ACC112 (cell line): ENCODE data around the gene ADSL.

ENCODE experiments used
- H2AFZ ChIP-seq: fragments of 200-600 bp; sonication (generic); one replicate; pipeline ENCODE4 v1.6.0; 2017; ENCODE audit warnings: antibody characterized with exemption, low read length; ENCODE audit not compliant: unreplicated experiment
- H3K27ac ChIP-seq: fragments of 200-600 bp; sonication (generic); 2 replicates; pipeline ENCODE4 v1.5.1; 2014; ENCODE audit warnings: low read depth, mild to moderate bottlenecking, antibody characterized with exemption, low read length, moderate library complexity
- H3K27me3 ChIP-seq: fragments of 200-600 bp; sonication (generic); 2 replicates; pipeline ENCODE4 v1.6.1; 2014; ENCODE audit warnings: mild to moderate bottlenecking, antibody characterized with exemption, low read length, moderate library complexity, mixed read lengths; ENCODE audit not compliant: insufficient read depth
- H3K36me3 ChIP-seq: fragments of 200-600 bp; sonication (generic); 2 replicates; pipeline ENCODE4 v1.6.1; 2016; ENCODE audit warnings: mild to moderate bottlenecking, antibody characterized with exemption, low read length, moderate library complexity, mixed read lengths; ENCODE audit not compliant: insufficient read depth
- H3K4me1 ChIP-seq: fragments of 200-600 bp; sonication (generic); one replicate; pipeline ENCODE4 v1.6.1; 2016; ENCODE audit warnings: low read length, mixed read lengths; ENCODE audit not compliant: insufficient read depth, unreplicated experiment, control insufficient read depth
- H3K4me3 ChIP-seq: fragments of 200-600 bp; sonication (generic); 2 replicates; pipeline ENCODE4 v1.5.1; 2014; ENCODE audit warnings: mild to moderate bottlenecking, low read depth, low read length
- H3K79me2 ChIP-seq: fragments of 200-600 bp; sonication (generic); one replicate; pipeline ENCODE4 v1.6.0; 2016; ENCODE audit warnings: low read length; ENCODE audit not compliant: control insufficient read depth, unreplicated experiment, insufficient read depth

Gene ADSL

DNA sequence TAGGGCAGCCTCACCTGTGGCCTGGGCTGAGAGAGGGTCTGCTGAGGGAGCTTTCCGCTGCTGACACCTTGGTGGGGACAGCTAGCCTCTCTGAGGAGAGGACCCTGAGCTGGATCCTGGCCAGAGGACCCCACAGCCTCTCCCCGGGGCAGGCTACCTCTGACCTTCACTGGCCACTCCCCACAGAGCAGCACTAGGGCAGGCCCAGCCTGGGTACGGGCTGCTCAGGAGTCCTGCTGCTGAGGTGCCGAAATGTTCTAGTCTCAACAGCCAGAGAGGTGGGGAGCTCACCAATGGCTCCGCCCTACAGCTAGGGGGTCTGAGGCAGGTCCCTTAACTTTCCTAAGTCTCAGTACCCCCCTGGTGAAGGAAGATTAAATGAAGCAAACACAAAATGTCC lies 71.6 kb downstream of the ADSL start:
- H2AFZ ChIP-seq, result no peak overlapping the region
- H3K4me3 ChIP-seq, result no peak overlapping the region
- no peaks in the 10 kb centered on the region for H3K4me1 ChIP-seq
- H3K36me3 ChIP-seq, result no peaks in the 10 kb centered on the region
- no peaks in the 10 kb centered on the region for H3K27me3 ChIP-seq
- H3K79me2 ChIP-seq, result no peaks in the 10 kb centered on the region
- no peak overlapping the region for H3K27ac ChIP-seq

DNA sequence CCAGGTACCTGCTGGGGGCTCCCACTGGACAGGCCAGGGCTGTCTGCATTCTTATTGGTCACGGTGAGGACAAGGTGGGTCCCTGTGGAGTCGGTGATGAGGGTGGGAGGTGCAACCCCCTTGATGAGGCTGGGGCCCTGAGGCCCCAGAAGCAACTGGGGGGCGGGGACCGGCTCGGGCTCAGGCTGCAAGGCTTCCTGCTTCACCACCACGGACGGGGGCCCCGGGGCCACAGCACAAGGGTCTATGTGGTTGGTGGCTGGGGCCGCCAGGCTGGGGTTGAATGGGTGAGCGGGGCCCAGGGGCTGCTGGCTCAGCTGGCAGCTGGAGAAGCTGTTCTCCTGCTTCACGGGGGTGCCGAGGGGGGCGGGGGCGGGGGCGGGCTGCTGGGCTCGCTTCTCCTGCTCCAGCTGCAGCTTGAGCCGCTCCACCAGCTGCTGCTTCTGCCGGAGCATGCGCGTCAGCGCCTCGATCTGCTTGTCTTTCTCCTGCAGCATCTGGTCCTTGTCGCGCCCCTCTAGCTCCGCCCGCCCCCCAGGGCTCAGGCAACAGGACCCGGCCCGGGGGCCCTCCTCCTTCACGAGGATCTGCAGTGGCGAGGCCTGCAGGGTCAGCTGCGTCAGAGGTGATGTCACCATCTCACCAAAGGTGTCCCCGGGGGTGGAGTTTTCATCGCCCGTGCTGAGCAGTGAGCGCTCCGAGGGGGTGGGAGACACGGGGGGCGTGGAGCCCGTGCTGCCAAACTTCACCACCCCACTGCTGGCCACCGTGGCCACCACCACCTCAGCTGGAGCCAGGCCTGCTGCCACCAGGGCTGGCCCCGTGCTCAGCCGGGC lies 72.3 kb downstream of the ADSL start:
- Histone ChIP-seq H3K27ac (no peak overlapping the region), H3K36me3 (no peaks in the 10 kb centered on the region), H3K4me1 (no peaks in the 10 kb centered on the region)

DNA sequence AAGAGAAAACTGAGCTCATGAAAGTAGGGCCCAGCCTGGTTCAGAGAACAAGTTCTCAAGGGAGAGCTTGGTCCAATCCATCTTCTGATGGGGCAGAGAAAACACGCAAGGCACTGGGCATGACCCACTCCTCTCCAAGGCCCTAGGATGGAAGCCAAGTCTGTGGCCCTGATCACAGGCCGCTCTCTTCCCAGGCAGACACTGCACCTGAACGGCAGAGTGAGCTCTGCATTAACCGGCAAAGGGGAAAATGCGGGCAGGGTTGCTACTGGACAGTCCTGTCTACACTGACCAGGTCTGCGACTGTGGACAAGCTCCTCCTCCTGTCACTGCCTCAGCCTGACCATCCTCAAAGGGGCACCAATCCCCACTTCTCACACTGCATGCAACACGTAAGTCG lies 73.4 kb downstream of the ADSL start:
- no peak overlapping the region for H3K27ac ChIP-seq
- H3K79me2 ChIP-seq, result no peaks in the 10 kb centered on the region
- no peaks in the 10 kb centered on the region for H3K27me3 ChIP-seq
- no peaks in the 10 kb centered on the region for H3K36me3 ChIP-seq
- H3K4me3 ChIP-seq, result no peak overlapping the region
- no peaks in the 10 kb centered on the region for H3K4me1 ChIP-seq
- no peak overlapping the region for H2AFZ ChIP-seq

More for the DNA sequence above, 72.3 kb downstream of the ADSL start:
- H3K27me3 ChIP-seq, result no peaks in the 10 kb centered on the region
- H3K79me2 ChIP-seq, result no peaks in the 10 kb centered on the region
- no peak overlapping the region for H3K4me3 ChIP-seq
- no peak overlapping the region for H2AFZ ChIP-seq

DNA sequence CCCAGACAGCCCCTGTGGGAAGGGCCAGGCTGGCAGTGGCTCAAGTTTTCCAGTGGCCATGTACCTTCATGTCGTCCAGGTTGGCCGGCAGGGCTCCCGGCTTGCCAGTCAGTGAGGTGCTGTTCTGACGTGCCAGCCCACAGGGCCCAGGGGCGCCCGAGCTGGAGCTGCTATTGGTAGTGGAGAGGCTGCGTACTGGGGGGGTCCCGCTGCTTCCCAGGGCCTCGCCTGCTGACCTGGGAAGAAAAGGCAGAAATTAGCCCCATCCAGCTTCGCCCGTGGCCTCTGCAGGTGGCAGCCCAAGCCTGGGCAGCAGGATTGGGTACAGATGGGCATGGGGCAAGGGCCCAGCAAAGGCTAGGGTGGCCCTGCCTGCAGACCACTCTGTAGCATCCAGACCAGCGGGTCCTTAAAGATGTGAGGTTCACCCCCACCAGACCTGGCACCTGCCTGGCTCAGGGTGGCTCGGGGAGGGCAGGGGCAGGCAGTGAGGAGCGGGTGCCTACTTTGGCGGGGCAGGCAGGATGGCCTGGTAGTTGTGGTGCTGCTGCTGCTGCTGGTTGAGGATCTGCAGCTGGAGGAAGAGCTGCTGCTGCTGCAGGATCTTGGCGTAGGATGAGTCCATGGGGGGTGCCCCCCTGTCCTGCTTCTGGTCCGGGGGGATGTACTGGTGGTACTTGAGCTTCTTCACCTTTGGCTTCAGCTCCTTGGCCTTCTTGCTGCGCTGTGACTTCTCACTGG lies 74.2 kb downstream of the ADSL start:
- H3K36me3 ChIP-seq, result no peaks in the 10 kb centered on the region
- no peak overlapping the region for H3K27ac ChIP-seq
- H3K4me1 ChIP-seq, result no peaks in the 10 kb centered on the region
- H2AFZ ChIP-seq, result no peak overlapping the region
- no peaks in the 10 kb centered on the region for H3K27me3 ChIP-seq
- H3K79me2 ChIP-seq, result no peaks in the 10 kb centered on the region
- no peak overlapping the region for H3K4me3 ChIP-seq

DNA sequence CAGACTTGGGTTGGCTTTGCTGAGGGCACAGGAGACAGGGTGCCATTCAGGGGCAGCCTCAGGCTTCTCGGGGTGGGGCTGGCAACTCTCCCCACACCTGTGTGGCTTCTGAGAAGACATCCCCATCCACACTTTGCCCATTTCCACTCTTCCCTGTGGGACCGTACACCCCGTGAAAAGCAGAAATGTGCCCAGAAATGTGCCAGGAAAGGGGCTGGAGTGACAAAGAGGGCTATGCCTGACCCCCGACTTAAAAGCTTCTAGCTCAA lies 74.7 kb downstream of the ADSL start:
- no peak overlapping the region for H2AFZ ChIP-seq
- no peaks in the 10 kb centered on the region for H3K4me1 ChIP-seq
- H3K27ac ChIP-seq, result no peak overlapping the region
- H3K27me3 ChIP-seq, result no peaks in the 10 kb centered on the region
- H3K79me2 ChIP-seq, result no peaks in the 10 kb centered on the region
- no peaks in the 10 kb centered on the region for H3K36me3 ChIP-seq
- no peak overlapping the region for H3K4me3 ChIP-seq

DNA sequence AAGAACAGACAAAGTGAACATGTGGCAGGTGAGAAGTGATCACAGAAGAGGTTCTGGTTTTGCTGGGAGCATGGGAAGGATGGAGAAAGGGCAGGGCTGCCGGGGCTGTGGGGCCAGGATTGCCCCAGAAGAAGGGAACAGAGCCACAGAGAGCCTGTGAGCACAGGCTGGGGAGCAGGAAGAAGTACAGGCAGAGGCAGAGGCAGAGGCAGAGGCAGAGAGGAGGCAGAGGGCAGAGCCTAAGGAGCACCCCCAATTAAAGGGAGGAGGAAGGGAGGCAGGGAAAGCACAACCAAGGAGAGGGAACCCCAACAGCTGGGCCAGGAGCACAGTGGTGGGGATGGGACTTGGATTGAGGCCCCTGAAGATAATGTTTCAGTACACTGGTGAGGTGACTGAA lies 75.6 kb downstream of the ADSL start:
- Histone ChIP-seq H3K27ac (no peak overlapping the region), H3K36me3 (no peaks in the 10 kb centered on the region)

DNA sequence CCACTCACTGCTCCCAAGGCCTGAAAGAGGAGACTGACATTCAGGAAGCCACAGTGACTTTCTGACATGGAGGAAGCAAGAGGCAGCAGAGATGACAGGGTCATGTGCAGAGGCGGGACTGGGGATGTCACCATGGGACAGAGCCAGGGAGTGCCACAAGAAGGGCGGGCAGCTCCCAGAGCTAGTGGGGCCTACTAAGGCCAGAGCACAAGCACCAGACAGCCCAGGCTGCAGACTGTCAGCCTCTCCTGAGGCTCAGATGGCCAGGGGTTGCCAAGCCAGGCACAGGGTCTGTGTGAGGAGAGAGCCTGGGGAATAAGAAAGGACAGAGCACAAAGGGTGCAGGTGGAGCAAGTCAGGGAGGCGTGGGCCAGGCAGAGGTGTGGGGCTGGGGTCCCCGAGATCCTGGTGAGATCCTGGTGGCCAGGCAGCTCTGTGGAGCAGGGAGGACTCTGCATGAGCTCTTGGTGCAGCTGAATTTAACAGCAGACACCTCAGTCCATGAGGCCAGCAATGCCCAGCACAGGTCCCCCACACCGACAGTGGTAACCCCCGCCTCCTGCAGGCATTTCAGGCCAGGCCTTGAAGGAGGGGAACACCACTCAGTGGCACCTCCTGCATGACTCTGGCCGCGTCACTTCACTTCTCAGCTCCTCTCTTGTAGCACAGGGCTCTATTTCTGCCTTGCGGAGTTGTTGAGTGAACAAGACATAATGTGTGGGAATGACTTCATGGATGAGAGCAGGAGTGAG lies 76.4 kb downstream of the ADSL start:
- no peaks in the 10 kb centered on the region for H3K27me3 ChIP-seq
- no peak overlapping the region for H2AFZ ChIP-seq
- H3K4me3 ChIP-seq, result no peak overlapping the region
- H3K79me2 ChIP-seq, result no peaks in the 10 kb centered on the region
- no peaks in the 10 kb centered on the region for H3K4me1 ChIP-seq
- no peak overlapping the region for H3K27ac ChIP-seq
- H3K36me3 ChIP-seq, result no peaks in the 10 kb centered on the region

More for the DNA sequence above, 75.6 kb downstream of the ADSL start:
- Histone ChIP-seq H3K27me3 (no peaks in the 10 kb centered on the region), H3K4me3 (no peak overlapping the region), H2AFZ (no peak overlapping the region), H3K79me2 (no peaks in the 10 kb centered on the region), H3K4me1 (no peaks in the 10 kb centered on the region)

DNA sequence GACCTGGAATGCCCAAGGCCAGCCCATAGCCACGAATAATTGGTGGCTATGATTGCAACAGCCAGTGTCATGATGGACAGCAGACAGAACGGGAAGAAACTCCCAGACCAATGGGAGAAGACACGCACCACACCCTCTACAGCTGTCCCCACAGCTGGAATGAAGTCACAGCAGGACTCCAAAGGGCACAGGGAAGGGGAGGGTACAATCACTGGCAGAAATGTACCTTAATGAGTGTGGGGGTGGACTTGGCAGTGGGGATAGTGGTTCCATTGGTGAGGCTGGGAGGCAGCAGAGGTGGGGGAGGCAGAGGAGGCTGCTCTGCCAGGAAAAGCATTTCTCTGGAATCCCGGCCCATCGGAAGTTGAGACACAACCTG lies 77.0 kb downstream of the ADSL start:
- Histone ChIP-seq H3K79me2 (no peaks in the 10 kb centered on the region), H3K27me3 (no peaks in the 10 kb centered on the region), H3K27ac (no peak overlapping the region), H3K4me3 (no peak overlapping the region), H3K36me3 (no peaks in the 10 kb centered on the region), H2AFZ (no peak overlapping the region), H3K4me1 (no peaks in the 10 kb centered on the region)

DNA sequence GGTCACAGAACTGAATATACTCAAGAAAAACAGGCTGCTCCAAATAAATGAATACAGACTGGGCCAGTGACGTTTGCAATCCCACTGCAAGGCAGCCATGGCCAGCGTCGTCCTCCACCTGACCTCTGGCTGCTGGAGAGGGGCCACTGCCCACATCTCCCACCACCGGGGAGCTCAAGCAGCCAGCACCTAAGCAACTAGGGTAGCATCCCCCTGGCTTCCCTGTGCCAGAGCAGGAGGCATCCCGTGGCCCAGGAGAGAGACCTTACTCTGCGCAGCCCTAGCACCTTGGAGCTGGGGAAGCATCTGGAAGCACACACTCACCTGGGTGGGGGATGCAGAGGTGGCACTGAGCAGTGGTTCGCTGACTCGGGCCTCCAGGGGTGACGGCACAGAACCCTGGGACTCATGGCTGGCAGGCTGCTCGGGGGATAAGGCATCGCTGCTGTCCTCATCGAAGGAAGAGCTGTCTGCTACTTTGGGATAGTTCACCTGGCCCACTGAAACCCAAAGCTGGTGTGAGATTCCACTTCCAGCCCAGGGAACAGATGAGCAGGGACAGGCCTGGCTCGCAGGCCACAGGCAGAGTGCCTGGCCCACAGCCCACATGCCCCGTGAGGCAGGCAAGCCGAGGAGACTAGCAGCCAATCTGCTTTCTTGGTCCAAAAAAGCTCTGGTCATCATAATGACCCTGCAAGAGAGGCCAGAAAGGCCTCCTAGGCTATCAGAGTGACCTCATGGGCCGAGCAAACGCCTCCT lies 77.8 kb downstream of the ADSL start:
- Histone ChIP-seq H3K4me3 (no peak overlapping the region), H3K27ac (no peak overlapping the region), H3K4me1 (no peaks in the 10 kb centered on the region), H3K79me2 (no peaks in the 10 kb centered on the region), H3K36me3 (no peaks in the 10 kb centered on the region), H3K27me3 (no peaks in the 10 kb centered on the region), H2AFZ (no peak overlapping the region)

DNA sequence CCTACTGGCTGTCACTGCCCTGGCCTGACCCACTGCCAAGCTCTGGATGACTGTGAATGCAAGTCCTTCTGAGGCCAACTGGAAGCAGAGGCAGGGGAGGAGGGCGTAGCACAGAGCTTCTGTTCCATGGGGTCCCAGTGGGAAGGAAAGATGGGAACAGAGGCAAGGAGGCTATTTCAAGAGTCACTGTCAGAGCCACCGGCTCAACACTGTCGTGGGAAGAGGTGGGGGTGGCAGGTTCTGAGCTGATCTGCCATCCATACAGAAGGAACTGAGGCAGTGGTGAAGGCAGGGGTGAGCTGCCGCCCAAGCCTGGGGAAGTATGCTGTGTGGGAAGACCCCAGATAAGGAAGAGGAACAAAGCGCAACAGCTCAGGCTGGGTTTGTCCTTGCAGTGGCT lies 78.8 kb downstream of the ADSL start:
- H3K27ac ChIP-seq, result no peak overlapping the region
- H3K4me3 ChIP-seq, result no peak overlapping the region
- no peaks in the 10 kb centered on the region for H3K27me3 ChIP-seq
- H3K4me1 ChIP-seq, result no peaks in the 10 kb centered on the region
- no peak overlapping the region for H2AFZ ChIP-seq
- H3K79me2 ChIP-seq, result no peaks in the 10 kb centered on the region
- H3K36me3 ChIP-seq, result no peaks in the 10 kb centered on the region
